H9 (cell line): ENCODE measurements around the gene LPP. TPM values are rescaled to one million over a fixed set of nuclear protein-coding genes. Genes with fewer than 3 reads are reported as not detected.

Experiments used
- DNase-seq: peaks from one replicate; pipeline ENCODE4 v3.0.0-alpha.2; 2017
- H2AFZ ChIP-seq: one replicate; pipeline ENCODE4 v1.6.1; 2013; ENCODE audit warnings: mild to moderate bottlenecking, low read length, control low read depth, moderate library complexity
- H2AK5ac ChIP-seq: 2 replicates; pipeline ENCODE4 v1.6.1; 2013; ENCODE audit warnings: low read length, control low read depth, mixed read lengths; ENCODE audit not compliant: insufficient read length
- H2BK120ac ChIP-seq: one replicate; pipeline ENCODE4 v1.6.1; 2013; ENCODE audit warnings: low read depth, mild to moderate bottlenecking, low read length, control low read depth, inconsistent platforms; ENCODE audit not compliant: poor library complexity, severe bottlenecking
- H2BK12ac ChIP-seq: 2 replicates; pipeline ENCODE4 v1.6.1; 2013; ENCODE audit warnings: low read length, control low read depth, mixed read lengths, low read depth; ENCODE audit not compliant: insufficient read length
- H2BK15ac ChIP-seq: 2 replicates; pipeline ENCODE4 v1.6.1; 2013; ENCODE audit warnings: low read depth, low read length, control low read depth
- H2BK20ac ChIP-seq: one replicate; pipeline ENCODE4 v1.6.1; 2013; ENCODE audit warnings: low read depth, mild to moderate bottlenecking, low read length, control low read depth, inconsistent platforms; ENCODE audit not compliant: poor library complexity, severe bottlenecking
- H2BK5ac ChIP-seq: 2 replicates; pipeline ENCODE4 v1.6.1; 2013; ENCODE audit warnings: low read length, control low read depth, mixed read lengths; ENCODE audit not compliant: insufficient read length
- H3K14ac ChIP-seq: 2 replicates; pipeline ENCODE4 v1.6.1; 2013; ENCODE audit warnings: low read length, control low read depth; ENCODE audit not compliant: insufficient read depth
- H3K18ac ChIP-seq: 2 replicates; pipeline ENCODE4 v1.6.1; 2013; ENCODE audit warnings: low read depth, mild to moderate bottlenecking, mixed read lengths, low read length, control low read depth; ENCODE audit not compliant: insufficient read length
- H3K23ac ChIP-seq: 2 replicates; pipeline ENCODE4 v1.6.1; 2013; ENCODE audit warnings: low read length, control low read depth, mixed read lengths, low read depth; ENCODE audit not compliant: insufficient read length
- H3K23me2 ChIP-seq: 2 replicates; pipeline ENCODE4 v1.6.1; 2013; ENCODE audit warnings: low read depth, mild to moderate bottlenecking, mixed read lengths, low read length, control low read depth; ENCODE audit not compliant: insufficient read length, poor library complexity, severe bottlenecking
- H3K27ac ChIP-seq: 2 replicates; pipeline ENCODE4 v1.5.1; 2013; ENCODE audit warnings: low read length, control low read depth, mixed read lengths, low read depth; ENCODE audit not compliant: insufficient read length
- H3K27me3 ChIP-seq: 2 replicates; pipeline ENCODE4 v1.6.1; 2013; ENCODE audit warnings: low read length, control low read depth, inconsistent platforms; ENCODE audit not compliant: insufficient read depth
- H3K4ac ChIP-seq: 2 replicates; pipeline ENCODE4 v1.6.1; 2013; ENCODE audit warnings: low read depth, mild to moderate bottlenecking, control low read depth, inconsistent platforms, low read length, moderate library complexity
- H3K4me1 ChIP-seq: 2 replicates; pipeline ENCODE4 v1.6.1; 2013; ENCODE audit warnings: low read length, control low read depth, inconsistent platforms; ENCODE audit not compliant: insufficient read depth
- H3K4me2 ChIP-seq: 2 replicates; pipeline ENCODE4 v1.6.1; 2013; ENCODE audit warnings: low read length, control low read depth, mixed read lengths; ENCODE audit not compliant: insufficient read length, insufficient read depth
- H3K56ac ChIP-seq: 2 replicates; pipeline ENCODE4 v1.6.1; 2013; ENCODE audit warnings: low read depth, mild to moderate bottlenecking, mixed read lengths, low read length, control low read depth; ENCODE audit not compliant: insufficient read length
- H3K79me1 ChIP-seq: 2 replicates; pipeline ENCODE4 v1.6.1; 2013; ENCODE audit warnings: low read depth, mild to moderate bottlenecking, moderate library complexity, low read length, control low read depth, inconsistent platforms; ENCODE audit not compliant: insufficient read depth, poor library complexity, severe bottlenecking
- H3K79me2 ChIP-seq: 2 replicates; pipeline ENCODE4 v1.6.1; 2013; ENCODE audit warnings: low read length, control low read depth, inconsistent platforms; ENCODE audit not compliant: insufficient read depth
- H3K9ac ChIP-seq: 2 replicates; pipeline ENCODE4 v1.6.1; 2013; ENCODE audit warnings: low read length, control low read depth, mixed read lengths; ENCODE audit not compliant: insufficient read length; ENCODE audit errors: extremely low read depth
- H3K9me3 ChIP-seq: one replicate; pipeline ENCODE4 v1.6.1; 2013; ENCODE audit warnings: low read depth, low read length, inconsistent platforms; ENCODE audit not compliant: control insufficient read depth
- H3T11ph ChIP-seq: one replicate; pipeline ENCODE4 v1.6.1; 2013; ENCODE audit warnings: mild to moderate bottlenecking, low read length, control low read depth, inconsistent platforms
- H4K20me1 ChIP-seq: one replicate; pipeline ENCODE4 v1.6.1; 2013; ENCODE audit not compliant: control insufficient read depth, insufficient read length, insufficient read depth
- H4K5ac ChIP-seq: 2 replicates; pipeline ENCODE4 v1.6.1; 2013; ENCODE audit warnings: low read depth, mild to moderate bottlenecking, mixed read lengths, low read length, control low read depth; ENCODE audit not compliant: insufficient read length
- H4K8ac ChIP-seq: replicated peaks from 2 replicates; pipeline ENCODE4 v1.6.1; 2013; ENCODE audit warnings: low read length, control low read depth, mixed read lengths, low read depth; ENCODE audit not compliant: insufficient read length
- H4K91ac ChIP-seq: 2 replicates; pipeline ENCODE4 v1.6.1; 2013; ENCODE audit warnings: low read depth, mild to moderate bottlenecking, moderate library complexity, mixed read lengths, low read length, control low read depth; ENCODE audit not compliant: insufficient read length
- H3K27ac Mint-ChIP-seq, 3 experiments: 2 replicates in 2 of 3; 3 replicates in 1 of 3; pipeline ENCODE4 v1.8.0; 2020 to 2021; ENCODE audit warnings: mixed read lengths in 3 of 3, mild to moderate bottlenecking in 1 of 3, moderate library complexity in 1 of 3
- H3K27me3 Mint-ChIP-seq: 2 replicates; pipeline ENCODE4 v1.8.0; 2021; ENCODE audit warnings: low read depth, mild to moderate bottlenecking, moderate library complexity, mixed read lengths
- H3K36me3 Mint-ChIP-seq, 3 experiments: 2 replicates in 2 of 3; 3 replicates in 1 of 3; pipeline ENCODE4 v1.8.0; 2020 to 2021; ENCODE audit warnings: low read depth in 3 of 3, mixed read lengths in 3 of 3; ENCODE audit not compliant: insufficient read depth in 1 of 3
- H3K4me1 Mint-ChIP-seq, 2 experiments: 2 replicates each; pipeline ENCODE4 v1.8.0; 2020; ENCODE audit warnings: mixed read lengths in 2 of 2
- H3K4me3 Mint-ChIP-seq, 2 experiments: 2 replicates in 1 of 2; 3 replicates in 1 of 2; pipeline ENCODE4 v1.8.0; 2020 to 2021; ENCODE audit warnings: mild to moderate bottlenecking in 2 of 2, mixed read lengths in 2 of 2, moderate library complexity in 1 of 2
- H3K9me3 Mint-ChIP-seq, 2 experiments: 2 replicates in 1 of 2; 3 replicates in 1 of 2; pipeline ENCODE4 v1.8.0; 2020; ENCODE audit warnings: mild to moderate bottlenecking in 2 of 2, mixed read lengths in 2 of 2, moderate library complexity in 1 of 2
- CTCF ChIP-seq: fragments of 200-600 bp; sonication (generic); conservative IDR thresholded peaks from 3 replicates; pipeline ENCODE4 v1.8.0; 2021; ENCODE audit warnings: antibody characterized with exemption, mild to moderate bottlenecking
- WGBS: extraction: QIAGEN DNeasy Blood & Tissue Kit; methylation state at CpG from one replicate; pipeline ENCODE4 v1.1.7; 2013; ENCODE audit warnings: missing lambda C conversion rate, low lambda C conversion rate, mixed read lengths; ENCODE audit not compliant: insufficient read length; ENCODE audit errors: extremely low coverage; 5-methylcytosine and 5-hydroxymethylcytosine counted together
- total RNA-seq: library from RNA; stranded (reverse); gene quantifications from 2 replicates; pipeline ENCODE4 v1.2.1, GENCODE V29; 2021

Gene LPP
- total RNA-seq, 1 experiment from 2014 or later: 64.6 TPM

- Mint-ChIP-seq H3K27ac (no peak overlapping the region), H3K27me3 (no peaks in the 10 kb centered on the region), H3K4me3 (no peak overlapping the region), H3K9me3 (peaks cover 19 to 23% of the 10 kb centered on the region in 2 experiments), H3K36me3 (peaks cover 9 to 14% (median 13%) of the 10 kb centered on the region in 3 experiments; a peak in 6 of 7 replicates), H3K4me1 (peaks cover 6% of the 10 kb centered on the region in 2 experiments; a peak in 2 of 4 replicates)
- no peak overlapping the region for H2BK12ac ChIP-seq
- no peak overlapping the region for H4K5ac ChIP-seq
- H4K91ac ChIP-seq: no peak overlapping the region
- no peak overlapping the region for H2BK20ac ChIP-seq
- no peak for TF ChIP-seq CTCF
- no peaks in the 10 kb centered on the region for H4K20me1 ChIP-seq
- no peaks in the 10 kb centered on the region for H3K4me1 ChIP-seq
- no CpG with 5 or more reads among the region's 8 CpGs for WGBS
- H2BK5ac ChIP-seq: no peak overlapping the region
- no peak overlapping the region for H3K23ac ChIP-seq
- no peaks in the 10 kb centered on the region for H3K23me2 ChIP-seq
- H3T11ph ChIP-seq: no peak overlapping the region
- H2BK120ac ChIP-seq: no peak overlapping the region
- H2AK5ac ChIP-seq: no peak overlapping the region
- no peak overlapping the region for H3K56ac ChIP-seq
- no peak overlapping the region for H3K9ac ChIP-seq
- H2AFZ ChIP-seq: no peak overlapping the region
- H4K8ac ChIP-seq: no peak overlapping the region
- H3K14ac ChIP-seq: no peak overlapping the region
- no peaks in the 10 kb centered on the region for H3K27me3 ChIP-seq
- no peaks in the 10 kb centered on the region for H3K79me1 ChIP-seq
- H3K79me2 ChIP-seq: no peaks in the 10 kb centered on the region
- no peak overlapping the region for H2BK15ac ChIP-seq
- no peak for DNase-seq
- H3K9me3 ChIP-seq: peaks cover 7% of the 10 kb centered on the region
- no peak overlapping the region for H3K4ac ChIP-seq
- no peak overlapping the region for H3K4me2 ChIP-seq
- H3K27ac ChIP-seq: no peak overlapping the region
- H3K18ac ChIP-seq: no peak overlapping the region
Measured at GRCh38 chr3:188634285-188634684, 480.3 kb downstream of the LPP start.
